AG04450 (cell line): Measurements from ENCODE around the gene RND1. TPM values are rescaled to one million over a fixed set of nuclear protein-coding genes. Genes with fewer than 3 reads are reported as not detected.
"Not testable (repeated sequence)": the region's sequence is repeated elsewhere in the genome, so short reads cannot be mapped to it uniquely, and the experiment has no call there.

ENCODE experiments used
- CTCF ChIA-PET: fragments of 300-600, 350-600 bp; formaldehyde crosslinking; extraction: SDS; loops from one replicate; lab custom pipeline; 2022; ENCODE audit warnings: antibody characterized with exemption, inconsistent platforms; lab: Charles Lee
- POLR2A ChIA-PET: fragments of 350-600 bp; formaldehyde crosslinking; extraction: SDS; loops from one replicate; lab custom pipeline; 2021; ENCODE audit warnings: antibody characterized with exemption, inconsistent platforms; lab: Yijun Ruan, JAX
- DNase-seq: peaks from one replicate; pipeline ENCODE4 v3.0.0-alpha.2; 2011; ENCODE audit warnings: low read depth, low spot score
- H3K27ac ChIP-seq: one replicate; pipeline ENCODE4 v1.5.1; 2012; ENCODE audit warnings: low read depth, low read length, control low read depth
- H3K27me3 ChIP-seq: one replicate; pipeline ENCODE4 v1.6.0; 2012; ENCODE audit warnings: low read length; ENCODE audit not compliant: control insufficient read depth, insufficient read depth
- H3K4me3 ChIP-seq: 2 replicates; pipeline ENCODE4 v1.5.1; 2011; ENCODE audit warnings: mild to moderate bottlenecking, low read depth, low read length, control low read depth
- H3K9me3 ChIP-seq: 2 replicates; pipeline ENCODE4 v1.5.1; 2012; ENCODE audit warnings: low read length; ENCODE audit not compliant: control insufficient read depth, insufficient read depth
- CTCF ChIP-seq: IDR thresholded peaks from 2 replicates; pipeline ENCODE4 v1.5.1; 2011; ENCODE audit warnings: low read depth, low read length, control low read depth, inconsistent platforms
- polyA minus RNA-seq: library from RNA; depleted of rRNA, polyadenylated mRNA; stranded (reverse); fragments of >200 nt; gene quantifications from 2 replicates; pipeline ENCODE4 v1.2.3, GENCODE V29; 2011; rRNA and poly(A)+ RNA removed
- polyA plus RNA-seq: library from polyadenylated mRNA; depleted of rRNA; stranded (reverse); fragments of >200 nt; gene quantifications from 2 replicates; pipeline ENCODE4 v1.2.3, GENCODE V29; 2011; rRNA removed

Gene RND1
- 0.36 and 0.42 TPM in 2 replicates for polyA plus RNA-seq
- polyA minus RNA-seq: 0.51 and 0.65 TPM in 2 replicates

- peak; percentile 32; the same call in 1 of the 2 replicates for TF ChIP-seq CTCF
- Histone ChIP-seq H3K4me3 (peak within 1 kb of the TSS; percentile 66), H3K9me3 (no peaks in the 10 kb centered on the region), H3K27me3 (peaks cover 36% of the 10 kb centered on the region), H3K27ac (no peak within 1 kb of the TSS)
- CTCF ChIA-PET: interaction anchor here (0.6 to 7.4 kb wide), 6 partner anchors 9 to 123 kb away, joined by 4 to 61 read pairs (median 8); partner anchors contain the start of gene DDX23
- POLR2A ChIA-PET: interaction anchor here (0.6 to 1.4 kb wide), 5 partner anchors 13 to 68 kb away, joined by 3 to 5 read pairs (median 3); partner anchors contain the start of gene DDX23
- DNase-seq: peak; percentile 70
These were observed at the start of gene RND1 for GRCh38 chr12:48865281-48866051. TSS of gene RND1 (minus strand) at chr12:48865870. CDS start at chr12:48865767, 103 bp downstream.

GRCh38 chr12:48910196-48910595 lies 44.5 kb upstream of the RND1 start:
- TF ChIP-seq CTCF: no peak
- Histone ChIP-seq H3K4me3 (no peak overlapping the region), H3K27me3 (no peaks in the 10 kb centered on the region), H3K27ac (no peak overlapping the region), H3K9me3 (no peaks in the 10 kb centered on the region)
- CTCF ChIA-PET: interaction anchor here (0.6 to 6.0 kb wide), 5 partner anchors 19 to 57 kb away, joined by 3 to 32 read pairs (median 4); no protein-coding TSS in a partner anchor
- POLR2A ChIA-PET: interaction anchor here (0.6 kb wide), 1 partner anchor 158 kb away, joined by 5 read pairs; no protein-coding TSS in a partner anchor
- DNase-seq: no peak

GRCh38 chr12:48909698-48910097 lies 44.0 kb upstream of the RND1 start:
- POLR2A ChIA-PET, H3K4me3 ChIP-seq: not testable (repeated sequence)
- CTCF ChIA-PET: interaction anchor here (0.6 to 6.0 kb wide), 4 partner anchors 19 to 56 kb away, joined by 3 to 32 read pairs (median 8); no protein-coding TSS in a partner anchor

GRCh38 chr12:48907245-48907644 lies 41.6 kb upstream of the RND1 start:
- DNase-seq: no peak
- POLR2A ChIA-PET: no interaction called here
- H3K4me3 ChIP-seq: no peak overlapping the region
- no peak overlapping the region for H3K27ac ChIP-seq
- no peaks in the 10 kb centered on the region for H3K27me3 ChIP-seq
- CTCF ChIA-PET: no interaction called here
- TF ChIP-seq CTCF: no peak
- no peaks in the 10 kb centered on the region for H3K9me3 ChIP-seq

More at GRCh38 chr12:48909698-48910097, 44.0 kb upstream of the RND1 start:
- not testable (repeated sequence) for DNase-seq, H3K9me3 ChIP-seq, H3K27me3 ChIP-seq, H3K27ac ChIP-seq

- POLR2A ChIA-PET: no interaction called here
- peak; percentile 78 for TF ChIP-seq CTCF
- Histone ChIP-seq H3K4me3 (peak overlapping the region; percentile 60), H3K27ac (no peak overlapping the region), H3K9me3 (no peaks in the 10 kb centered on the region), H3K27me3 (no peaks in the 10 kb centered on the region)
- DNase-seq: peak; percentile 62
- CTCF ChIA-PET: interaction anchor here (0.6 to 5.9 kb wide), 20 partner anchors 9 to 93 kb away, joined by 3 to 93 read pairs (median 5); partner anchors contain the start of genes ARF3, DDX23 and FKBP11
These were observed 38.3 kb upstream of the RND1 start for GRCh38 chr12:48903982-48904411.
